HepG2 (cell line): ENCODE measurements around the gene TOP2B. TPM values are rescaled to one million over a fixed set of nuclear protein-coding genes. Genes with fewer than 3 reads are reported as not detected.
A peak's percentile ranks its signal among the peaks of the same experiment; 100 is the strongest.

ENCODE experiments used
- AHR ChIP-seq: IDR thresholded peaks from 2 replicates; pipeline ENCODE4 v1.6.1; 2018; ENCODE audit warnings: missing genetic modification reagents, missing compliant biosample characterization
- DR1 ChIP-seq: sonication (generic); formaldehyde crosslinking; IDR thresholded peaks from 2 replicates; pipeline ENCODE4 v1.8.0; 2021; ENCODE audit warnings: mild to moderate bottlenecking, missing genetic modification reagents, inconsistent platforms
- ELF4 ChIP-seq: sonication (generic); formaldehyde crosslinking; IDR thresholded peaks from 2 replicates; pipeline ENCODE4 v1.5.0; 2020; ENCODE audit warnings: missing genetic modification reagents, mild to moderate bottlenecking, moderate library complexity, borderline replicate concordance
- MXD4 ChIP-seq: IDR thresholded peaks from 2 replicates; pipeline ENCODE4 v1.6.1; 2016; ENCODE audit warnings: mild to moderate bottlenecking, missing biosample characterization, missing genetic modification reagents
- NFIC ChIP-seq: IDR thresholded peaks from 2 replicates; pipeline ENCODE4 v1.6.1; 2012; ENCODE audit warnings: mild to moderate bottlenecking, low read length, inconsistent platforms
- NR2F1 ChIP-seq, 2 experiments: fragments of 450-650 bp in 1 of 2; formaldehyde crosslinking in 1 of 2; IDR thresholded peaks; 2 replicates each; pipeline versions ENCODE4 v1.5.0 to v1.6.1; 2016 to 2020; ENCODE audit warnings: mild to moderate bottlenecking in 1 of 2, missing compliant biosample characterization in 1 of 2, missing genetic modification reagents in 1 of 2, moderate library complexity in 1 of 2
- PHF20 ChIP-seq: sonication (generic); formaldehyde crosslinking; IDR thresholded peaks from 2 replicates; pipeline ENCODE4 v1.5.0; 2020; ENCODE audit warnings: mild to moderate bottlenecking, missing genetic modification reagents
- RARG ChIP-seq: sonication (generic); formaldehyde crosslinking; IDR thresholded peaks from 2 replicates; pipeline ENCODE4 v1.4.0; 2020; ENCODE audit warnings: low read depth, mild to moderate bottlenecking, missing genetic modification reagents
- RFX3 ChIP-seq: IDR thresholded peaks from 2 replicates; pipeline ENCODE4 v1.6.1; 2016; ENCODE audit warnings: missing biosample characterization, missing genetic modification reagents
- TBX2 ChIP-seq: sonication (generic); formaldehyde crosslinking; IDR thresholded peaks from 2 replicates; pipeline ENCODE4 v1.5.0; 2020; ENCODE audit warnings: missing genetic modification reagents, mild to moderate bottlenecking, borderline replicate concordance
- ZNF264 ChIP-seq: sonication (generic); formaldehyde crosslinking; IDR thresholded peaks from 2 replicates; pipeline ENCODE4 v1.4.0; 2020; ENCODE audit warnings: missing genetic modification reagents
- ZNF382 ChIP-seq: sonication (generic); formaldehyde crosslinking; IDR thresholded peaks from 2 replicates; pipeline ENCODE4 v1.5.0; 2020; ENCODE audit warnings: missing genetic modification reagents, mild to moderate bottlenecking, borderline replicate concordance
- ZNF431 ChIP-seq: sonication (generic); formaldehyde crosslinking; IDR thresholded peaks from 2 replicates; pipeline ENCODE4 v1.9.0; 2022; ENCODE audit warnings: missing genetic modification reagents, low read depth, mild to moderate bottlenecking, borderline replicate concordance
- ZNF839 ChIP-seq: sonication (generic); formaldehyde crosslinking; IDR thresholded peaks from 2 replicates; pipeline ENCODE4 v1.4.0; 2020; ENCODE audit warnings: missing genetic modification reagents, mild to moderate bottlenecking, borderline replicate concordance
- polyA plus RNA-seq, 8 experiments: library from polyadenylated mRNA; depleted of rRNA in 3 of 8; stranded (reverse) in 7 of 8; unstranded in 1 of 8; fragments of >200 nt; fragmentation: Illumina TruSeq in 4 of 8; extraction: Trizol in 4 of 8; gene quantifications; 2 replicates each; pipeline versions ENCODE4 v1.2.1 to v1.2.3, GENCODE V29; 2011 to 2016; ENCODE audit warnings: low read depth in 4 of 8, missing spikeins in 1 of 8, mixed read lengths in 1 of 8; ENCODE audit not compliant: insufficient read depth in 1 of 8
- total RNA-seq, 5 experiments: library from RNA; depleted of rRNA; stranded (reverse); fragments of >200 nt; fragmentation: Illumina TruSeq; extraction: Trizol; gene quantifications; 2 replicates each; pipeline ENCODE4 v1.2.3, GENCODE V29; 2016; ENCODE audit warnings: low read depth in 1 of 5
- TF ChIP-seq, protein P1 (sequence below): sonication (generic); formaldehyde crosslinking; IDR thresholded peaks from 2 replicates; pipeline ENCODE4 v1.8.1; 2023; ENCODE audit warnings: mild to moderate bottlenecking, moderate library complexity, missing genetic modification reagents
- TF ChIP-seq, protein P2 (sequence below): sonication (generic); formaldehyde crosslinking; IDR thresholded peaks from 2 replicates; pipeline ENCODE4 v1.5.1; 2020; ENCODE audit warnings: missing genetic modification reagents, mild to moderate bottlenecking, borderline replicate concordance
- TF ChIP-seq, protein P3 (sequence below): IDR thresholded peaks from 2 replicates; pipeline ENCODE4 v1.6.1; 2016; ENCODE audit warnings: mild to moderate bottlenecking, missing biosample characterization, missing genetic modification reagents
- TF ChIP-seq, protein P4 (sequence below): sonication (generic); formaldehyde crosslinking; IDR thresholded peaks from 2 replicates; pipeline ENCODE4 v1.8.0; 2022; ENCODE audit warnings: missing genetic modification reagents, mild to moderate bottlenecking, borderline replicate concordance
- TF ChIP-seq, protein P5 (sequence below): sonication (generic); formaldehyde crosslinking; IDR thresholded peaks from 2 replicates; pipeline ENCODE4 v1.4.0; 2020; ENCODE audit warnings: missing genetic modification reagents
- TF ChIP-seq, protein P6 (sequence below): sonication (generic); formaldehyde crosslinking; IDR thresholded peaks from 2 replicates; pipeline ENCODE4 v1.8.0; 2022; ENCODE audit warnings: mild to moderate bottlenecking, missing genetic modification reagents, moderate library complexity

TOP2B gene
- total and polyA plus RNA-seq, 2 of the 13 experiments (the other 11 are each of a cell fraction or from before 2014, with no cell fraction given): 27.6 to 88.1 TPM

DNA sequence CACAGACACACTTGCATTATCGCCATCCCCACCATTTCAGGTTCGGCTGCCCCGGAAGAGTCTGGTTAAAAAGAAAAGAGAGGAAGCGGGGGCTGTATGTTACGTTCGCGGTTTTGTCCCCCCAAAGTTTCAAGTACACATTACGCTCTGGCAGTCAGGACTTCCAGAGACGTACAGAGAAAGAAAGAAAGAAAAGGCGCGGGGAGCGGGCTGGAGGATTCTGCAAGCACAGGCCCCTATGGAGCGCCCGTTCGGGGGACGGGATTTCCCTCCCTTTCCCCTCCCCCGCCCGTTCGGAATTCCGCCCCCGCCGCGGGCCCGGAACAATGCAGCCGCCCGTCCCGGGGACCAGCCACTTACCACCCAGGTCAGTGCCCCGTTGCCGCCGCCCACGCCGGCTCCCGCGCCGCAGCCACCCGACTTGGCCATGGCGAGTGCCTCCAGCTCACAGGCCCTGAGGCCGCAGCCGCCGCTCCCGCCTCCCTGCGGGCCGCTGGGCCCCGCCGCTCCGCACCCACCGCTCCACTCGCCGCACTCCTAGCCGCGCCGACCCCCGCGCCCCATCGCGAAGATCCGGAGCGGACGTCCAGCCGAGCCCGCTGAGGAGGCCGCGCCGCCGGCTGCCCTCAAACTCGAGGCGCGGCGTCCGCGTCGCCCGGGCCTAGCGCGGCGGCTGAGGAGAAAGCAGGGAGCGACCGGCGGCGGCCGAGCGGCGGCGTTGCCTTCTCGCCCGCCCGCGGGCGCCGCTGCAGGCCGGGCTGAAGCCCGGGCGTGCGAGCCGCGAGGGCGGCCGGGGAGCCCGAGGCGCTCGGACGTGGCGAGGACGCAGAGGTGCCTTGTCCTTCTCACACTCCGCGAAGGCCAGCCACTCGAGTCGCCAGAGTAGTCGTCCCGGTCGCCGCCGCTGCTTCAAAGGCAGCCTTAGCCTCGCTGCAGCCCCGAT, 567 bp downstream of the TOP2B start (continued):
- TF ChIP-seq ZNF382 (CRISPR knock-in tag) (no peak), ZNF839 (CRISPR knock-in tag) (no peak), NFIC (no peak), ELF4 (CRISPR knock-in tag) (no peak), MXD4 (CRISPR knock-in tag) (peak; percentile 21; the same call in 1 of the 2 replicates), DR1 (CRISPR knock-in tag) (no peak), RFX3 (CRISPR knock-in tag) (no peak), ZNF431 (no peak), AHR (CRISPR knock-in tag) (no peak), TBX2 (CRISPR knock-in tag) (no peak), ZNF264 (CRISPR knock-in tag) (no peak), RARG (no peak), PHF20 (CRISPR knock-in tag) (0 out of 2 replicates have a peak, but pooled peaks have one; percentile 12), NR2F1 (CRISPR knock-in tag; IDR thresholded peaks at IDR 0.05) (no peak)
- TF ChIP-seq, protein P1, sequence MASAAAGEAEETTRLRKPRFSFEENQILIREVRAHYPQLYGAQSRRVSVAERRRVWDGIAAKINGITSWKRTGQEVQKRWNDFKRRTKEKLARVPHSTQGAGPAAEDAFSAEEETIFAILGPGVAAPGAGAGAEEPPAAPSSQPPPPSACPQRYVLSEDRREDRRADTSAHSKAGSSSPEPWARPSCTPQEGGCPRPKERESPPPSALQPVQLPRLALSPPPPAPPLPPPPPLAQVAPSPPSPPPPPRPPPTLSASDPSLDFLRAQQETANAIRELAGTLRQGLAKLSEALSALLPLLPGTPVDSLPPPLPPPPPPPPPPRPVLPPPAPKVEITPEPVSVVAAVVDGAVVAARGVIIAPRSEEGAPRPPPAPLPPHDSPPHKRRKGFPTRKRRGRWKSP: no peak
- TF ChIP-seq, protein P2, sequence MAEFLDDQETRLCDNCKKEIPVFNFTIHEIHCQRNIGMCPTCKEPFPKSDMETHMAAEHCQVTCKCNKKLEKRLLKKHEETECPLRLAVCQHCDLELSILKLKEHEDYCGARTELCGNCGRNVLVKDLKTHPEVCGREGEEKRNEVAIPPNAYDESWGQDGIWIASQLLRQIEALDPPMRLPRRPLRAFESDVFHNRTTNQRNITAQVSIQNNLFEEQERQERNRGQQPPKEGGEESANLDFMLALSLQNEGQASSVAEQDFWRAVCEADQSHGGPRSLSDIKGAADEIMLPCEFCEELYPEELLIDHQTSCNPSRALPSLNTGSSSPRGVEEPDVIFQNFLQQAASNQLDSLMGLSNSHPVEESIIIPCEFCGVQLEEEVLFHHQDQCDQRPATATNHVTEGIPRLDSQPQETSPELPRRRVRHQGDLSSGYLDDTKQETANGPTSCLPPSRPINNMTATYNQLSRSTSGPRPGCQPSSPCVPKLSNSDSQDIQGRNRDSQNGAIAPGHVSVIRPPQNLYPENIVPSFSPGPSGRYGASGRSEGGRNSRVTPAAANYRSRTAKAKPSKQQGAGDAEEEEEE (CRISPR knock-in tag): no peak
- TF ChIP-seq, protein P3, sequence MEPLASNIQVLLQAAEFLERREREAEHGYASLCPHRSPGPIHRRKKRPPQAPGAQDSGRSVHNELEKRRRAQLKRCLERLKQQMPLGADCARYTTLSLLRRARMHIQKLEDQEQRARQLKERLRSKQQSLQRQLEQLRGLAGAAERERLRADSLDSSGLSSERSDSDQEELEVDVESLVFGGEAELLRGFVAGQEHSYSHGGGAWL (CRISPR knock-in tag): no peak
- TF ChIP-seq, protein P4, sequence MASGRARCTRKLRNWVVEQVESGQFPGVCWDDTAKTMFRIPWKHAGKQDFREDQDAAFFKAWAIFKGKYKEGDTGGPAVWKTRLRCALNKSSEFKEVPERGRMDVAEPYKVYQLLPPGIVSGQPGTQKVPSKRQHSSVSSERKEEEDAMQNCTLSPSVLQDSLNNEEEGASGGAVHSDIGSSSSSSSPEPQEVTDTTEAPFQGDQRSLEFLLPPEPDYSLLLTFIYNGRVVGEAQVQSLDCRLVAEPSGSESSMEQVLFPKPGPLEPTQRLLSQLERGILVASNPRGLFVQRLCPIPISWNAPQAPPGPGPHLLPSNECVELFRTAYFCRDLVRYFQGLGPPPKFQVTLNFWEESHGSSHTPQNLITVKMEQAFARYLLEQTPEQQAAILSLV: peak; percentile 42; the same call in 1 of the 2 replicates
- TF ChIP-seq, protein P5, sequence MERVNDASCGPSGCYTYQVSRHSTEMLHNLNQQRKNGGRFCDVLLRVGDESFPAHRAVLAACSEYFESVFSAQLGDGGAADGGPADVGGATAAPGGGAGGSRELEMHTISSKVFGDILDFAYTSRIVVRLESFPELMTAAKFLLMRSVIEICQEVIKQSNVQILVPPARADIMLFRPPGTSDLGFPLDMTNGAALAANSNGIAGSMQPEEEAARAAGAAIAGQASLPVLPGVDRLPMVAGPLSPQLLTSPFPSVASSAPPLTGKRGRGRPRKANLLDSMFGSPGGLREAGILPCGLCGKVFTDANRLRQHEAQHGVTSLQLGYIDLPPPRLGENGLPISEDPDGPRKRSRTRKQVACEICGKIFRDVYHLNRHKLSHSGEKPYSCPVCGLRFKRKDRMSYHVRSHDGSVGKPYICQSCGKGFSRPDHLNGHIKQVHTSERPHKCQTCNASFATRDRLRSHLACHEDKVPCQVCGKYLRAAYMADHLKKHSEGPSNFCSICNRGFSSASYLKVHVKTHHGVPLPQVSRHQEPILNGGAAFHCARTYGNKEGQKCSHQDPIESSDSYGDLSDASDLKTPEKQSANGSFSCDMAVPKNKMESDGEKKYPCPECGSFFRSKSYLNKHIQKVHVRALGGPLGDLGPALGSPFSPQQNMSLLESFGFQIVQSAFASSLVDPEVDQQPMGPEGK (CRISPR knock-in tag): peak; percentile 26; the same call in 1 of the 2 replicates
- TF ChIP-seq, protein P6, sequence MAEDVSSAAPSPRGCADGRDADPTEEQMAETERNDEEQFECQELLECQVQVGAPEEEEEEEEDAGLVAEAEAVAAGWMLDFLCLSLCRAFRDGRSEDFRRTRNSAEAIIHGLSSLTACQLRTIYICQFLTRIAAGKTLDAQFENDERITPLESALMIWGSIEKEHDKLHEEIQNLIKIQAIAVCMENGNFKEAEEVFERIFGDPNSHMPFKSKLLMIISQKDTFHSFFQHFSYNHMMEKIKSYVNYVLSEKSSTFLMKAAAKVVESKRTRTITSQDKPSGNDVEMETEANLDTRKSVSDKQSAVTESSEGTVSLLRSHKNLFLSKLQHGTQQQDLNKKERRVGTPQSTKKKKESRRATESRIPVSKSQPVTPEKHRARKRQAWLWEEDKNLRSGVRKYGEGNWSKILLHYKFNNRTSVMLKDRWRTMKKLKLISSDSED (CRISPR knock-in tag): no peak
